GM18498 (cell line): ENCODE results near the gene CHKB.
"Not testable (repeated sequence)": the region's sequence is repeated elsewhere in the genome, so short reads cannot be mapped to it uniquely, and the experiment has no call there.

Source experiments
- ATAC-seq: cut with Tn5 transposase; IDR thresholded peaks from one replicate; pipeline ENCODE4 v1.9.1; 2021; ENCODE audit warnings: mild to moderate bottlenecking, moderate library complexity; ENCODE audit not compliant: unreplicated experiment

Gene CHKB

DNA sequence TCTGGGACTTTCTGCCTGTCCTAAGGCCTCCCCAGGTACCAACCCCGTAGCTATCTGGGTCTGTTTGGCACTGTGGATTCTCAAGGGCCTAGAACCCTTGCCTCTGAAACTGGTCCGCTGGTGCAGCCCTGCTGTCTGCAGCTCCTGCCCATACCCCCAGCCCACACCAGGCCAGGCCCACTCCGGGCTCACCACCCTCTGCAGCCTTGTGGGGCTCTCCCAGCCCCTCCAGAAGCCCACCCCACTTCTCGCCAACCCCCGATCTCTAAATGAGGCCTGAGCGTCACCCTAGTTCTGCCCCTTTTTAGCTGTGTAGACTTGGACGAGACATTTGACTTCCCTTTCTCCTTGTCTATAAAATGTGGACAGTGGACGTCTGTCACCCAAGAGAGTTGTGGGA lies 32.3 kb downstream of the CHKB start:
- no peak for ATAC-seq

DNA sequence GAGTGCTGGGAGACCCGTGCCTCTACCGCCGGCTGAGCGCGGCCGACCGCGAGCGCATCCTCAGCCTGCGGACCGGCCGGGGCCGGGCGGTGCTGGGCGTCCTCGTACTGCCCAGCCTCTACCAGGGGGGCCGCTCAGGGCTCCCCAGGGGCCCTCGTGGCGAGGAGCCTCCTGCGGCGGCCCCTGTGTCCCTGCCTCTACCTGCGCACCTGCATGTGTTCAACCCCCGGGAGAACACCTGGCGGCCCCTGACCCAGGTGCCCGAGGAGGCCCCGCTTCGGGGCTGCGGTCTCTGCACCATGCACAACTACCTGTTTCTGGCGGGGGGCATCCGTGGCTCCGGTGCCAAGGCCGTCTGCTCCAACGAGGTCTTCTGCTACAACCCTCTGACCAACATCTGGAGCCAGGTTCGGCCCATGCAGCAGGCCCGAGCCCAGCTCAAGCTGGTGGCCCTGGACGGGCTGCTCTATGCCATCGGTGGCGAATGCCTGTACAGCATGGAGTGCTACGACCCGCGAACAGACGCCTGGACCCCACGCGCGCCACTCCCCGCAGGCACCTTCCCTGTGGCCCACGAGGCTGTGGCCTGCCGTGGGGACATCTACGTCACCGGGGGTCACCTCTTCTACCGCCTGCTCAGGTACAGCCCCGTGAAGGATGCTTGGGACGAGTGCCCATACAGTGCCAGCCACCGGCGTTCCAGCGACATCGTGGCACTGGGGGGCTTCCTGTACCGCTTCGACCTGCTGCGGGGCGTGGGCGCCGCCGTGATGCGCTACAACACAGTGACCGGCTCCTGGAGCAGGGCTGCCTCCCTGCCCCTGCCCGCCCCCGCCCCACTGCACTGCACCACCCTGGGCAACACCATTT lies 33.5 kb downstream of the CHKB start:
- ATAC-seq, result no peak

DNA sequence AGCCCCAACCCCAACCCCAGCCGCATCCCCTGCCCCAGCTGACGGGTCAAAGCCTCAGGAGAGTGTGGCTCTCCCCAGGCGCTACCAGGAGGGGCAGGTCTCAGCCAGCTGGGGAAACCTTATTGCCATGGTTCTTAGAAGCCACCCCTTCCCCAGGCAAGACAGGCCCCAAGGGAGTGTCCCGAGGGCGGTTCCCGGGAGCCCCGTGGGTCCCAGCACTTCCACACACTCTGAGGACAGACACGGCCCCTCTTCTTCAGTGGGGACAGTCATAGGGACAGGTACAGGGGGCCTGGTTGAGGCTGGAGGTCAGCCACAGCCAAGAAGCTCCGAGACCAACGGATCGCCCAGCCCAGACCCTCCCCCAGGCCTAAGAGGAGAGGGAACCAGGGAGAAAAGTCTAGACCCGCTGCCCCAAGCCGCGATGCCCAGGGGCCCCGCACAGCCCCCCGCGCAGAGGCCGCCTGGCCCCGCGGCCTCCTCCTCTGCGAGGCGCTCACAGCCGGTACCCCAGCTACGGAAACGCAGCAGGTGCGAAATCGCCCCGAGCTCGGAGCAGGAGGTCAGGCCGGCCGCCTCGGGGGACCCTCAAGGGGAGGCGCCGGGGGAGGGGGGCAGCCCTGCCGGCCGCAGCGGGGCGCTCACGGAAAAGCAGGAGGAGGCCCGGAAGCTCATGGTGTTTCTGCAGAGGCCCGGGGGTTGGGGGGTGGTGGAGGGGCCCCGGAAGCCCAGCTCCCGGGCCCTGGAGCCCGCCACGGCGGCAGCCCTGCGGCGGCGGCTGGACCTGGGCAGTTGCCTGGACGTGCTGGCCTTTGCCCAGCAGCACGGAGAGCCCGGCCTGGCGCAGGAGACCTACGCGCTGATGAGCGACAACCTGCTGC lies 34.4 kb downstream of the CHKB start:
- ATAC-seq, result no peak

DNA sequence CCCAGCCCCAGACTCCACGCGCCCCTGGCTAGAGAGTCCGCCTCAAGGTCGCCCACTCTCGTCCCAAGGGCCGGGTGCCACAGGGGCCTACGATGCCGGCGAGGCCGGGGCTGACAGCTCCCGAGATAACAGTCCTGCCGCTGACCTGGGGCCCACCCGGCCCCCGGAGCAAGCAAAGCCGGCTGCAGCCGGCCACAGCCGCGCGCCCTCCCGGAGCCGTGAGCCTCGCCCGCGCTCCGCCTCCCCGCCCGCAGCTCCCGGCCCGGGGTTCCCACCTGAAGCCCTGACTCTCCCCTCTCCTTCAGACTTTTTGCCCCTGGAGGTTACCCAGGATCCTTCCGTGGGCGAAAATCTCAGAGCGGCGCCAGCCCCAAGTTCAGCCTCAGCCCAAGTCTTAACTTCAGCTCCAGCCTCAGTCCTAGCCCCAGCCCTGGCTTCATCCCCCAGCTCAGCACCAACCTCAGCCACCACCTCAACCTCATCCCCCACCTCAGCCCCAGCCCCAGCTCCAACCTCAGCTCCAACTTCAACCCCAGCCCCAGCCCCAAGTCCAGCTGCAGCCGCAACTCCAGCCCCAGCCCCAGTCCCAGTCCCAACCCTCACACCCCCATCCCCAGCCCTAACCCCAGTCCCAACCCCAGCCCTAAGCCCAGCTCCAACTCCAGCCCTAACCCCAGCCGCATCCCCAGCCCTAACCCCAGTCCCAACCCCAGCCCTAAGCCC lies 35.2 kb downstream of the CHKB start:
- ATAC-seq, result no peak

- ATAC-seq, result no peak
These were observed 36.1 kb downstream of the CHKB start for GRCh38 chr22:50546326-50547262.

- ATAC-seq, result no peak
These were observed 36.9 kb downstream of the CHKB start, which contains the start of gene KLHDC7B for GRCh38 chr22:50545522-50546325. Gene KLHDC7B, plus strand, starts transcription at chr22:50545899. Its CDS starts 345 bp downstream, at chr22:50546244.

- no peak for ATAC-seq
These were observed 37.8 kb downstream of the CHKB start for GRCh38 chr22:50544746-50545253.

- no peak for ATAC-seq
These were observed 38.4 kb downstream of the CHKB start for GRCh38 chr22:50544078-50544745.

DNA sequence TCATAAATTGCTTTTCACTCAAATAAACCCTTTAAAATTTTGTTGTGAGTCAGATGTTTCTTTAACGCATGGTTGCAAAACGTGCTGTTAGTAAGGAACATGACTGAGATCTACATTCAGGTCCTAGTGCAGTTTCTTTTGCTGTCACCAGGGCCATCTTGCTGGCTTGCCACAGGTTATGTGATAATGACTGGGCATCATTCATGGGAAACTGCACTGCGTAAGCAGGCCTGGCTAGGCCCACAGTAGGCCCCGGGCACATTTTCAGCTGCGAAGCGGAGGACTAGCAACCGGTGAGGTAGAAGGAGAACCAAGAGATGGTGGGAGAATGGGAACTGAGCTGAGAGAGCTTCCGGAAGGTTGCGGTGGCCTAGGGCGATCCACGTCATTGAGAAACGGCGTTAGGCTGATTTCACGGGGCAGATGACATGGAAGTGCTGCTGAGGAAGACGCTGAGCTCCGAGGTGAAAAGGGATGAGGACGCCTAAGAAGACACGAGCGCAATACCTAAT lies 40.2 kb downstream of the CHKB start:
- no peak for ATAC-seq

GRCh38 chr22:50541667-50542026 lies 41.0 kb downstream of the CHKB start:
- peak; percentile 28 for ATAC-seq

- ATAC-seq, result no peak
These were observed 42.3 kb downstream of the CHKB start for GRCh38 chr22:50540381-50540780.

- ATAC-seq, result no peak
These were observed 44.9 kb downstream of the CHKB start for GRCh38 chr22:50537765-50538164.

DNA sequence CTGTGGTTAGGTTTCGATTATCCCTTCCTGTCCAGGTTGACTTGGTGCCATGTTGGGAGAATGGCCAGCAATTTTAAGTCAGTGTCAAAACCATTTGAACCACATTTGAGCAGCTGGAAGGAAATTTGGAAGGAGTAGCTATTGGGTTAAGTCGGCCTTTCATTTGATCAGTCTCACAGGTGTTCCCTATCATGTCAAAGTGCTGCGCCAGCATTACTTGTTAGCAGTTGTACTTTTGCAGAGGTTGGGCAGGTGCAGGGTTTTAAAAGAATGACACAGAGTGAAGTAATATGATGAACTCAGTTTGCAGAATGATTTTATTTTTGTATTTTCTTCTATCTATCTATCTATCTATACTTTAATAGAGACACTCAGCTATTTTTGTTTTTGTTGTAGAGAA lies 46.4 kb downstream of the CHKB start:
- ATAC-seq, result no peak

GRCh38 chr22:50535113-50535512 lies 47.5 kb downstream of the CHKB start:
- ATAC-seq, result no peak

DNA sequence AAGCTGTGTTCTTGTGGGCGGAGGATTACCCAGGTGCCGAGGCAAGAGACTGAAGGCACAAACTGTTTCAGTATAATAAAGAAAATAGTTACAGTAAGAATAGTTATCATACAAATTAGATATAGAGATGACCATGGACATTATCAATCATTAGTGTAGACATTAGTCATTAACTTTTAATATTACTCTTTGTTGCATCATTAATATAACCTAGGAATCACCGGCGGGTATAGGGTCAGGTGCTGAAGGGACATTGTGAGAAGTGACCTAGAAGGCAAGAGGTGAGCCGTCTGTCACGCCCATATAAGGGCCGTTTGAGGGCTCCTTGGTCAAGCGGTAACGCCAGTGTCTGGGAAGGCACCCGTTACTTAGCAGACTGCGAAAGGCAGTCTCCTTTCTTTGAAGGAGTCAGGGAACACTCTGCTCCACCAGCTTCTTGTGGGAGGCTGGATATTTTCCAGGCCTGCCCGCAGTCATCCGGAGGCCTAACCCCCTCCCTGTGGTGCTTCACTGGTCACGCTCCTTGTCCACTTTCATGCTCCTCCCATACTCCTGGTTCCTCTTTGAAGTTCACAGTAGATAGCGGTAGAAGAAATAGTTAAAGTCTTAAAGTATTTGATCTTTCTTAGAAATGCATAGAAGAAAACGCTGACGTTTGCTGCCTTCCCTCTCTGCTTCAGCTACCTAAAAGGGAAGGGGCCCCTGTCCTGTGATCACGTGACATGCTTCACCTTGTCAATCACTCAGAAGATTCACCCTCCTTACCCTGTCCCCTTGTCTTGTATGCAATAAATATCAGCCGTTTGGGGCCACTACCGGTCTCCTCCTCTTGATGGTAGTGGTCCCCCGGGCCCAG lies 48.6 kb downstream of the CHKB start:
- ATAC-seq, result not testable (repeated sequence)

GRCh38 chr22:50532824-50533796 lies 49.5 kb downstream of the CHKB start:
- no peak for ATAC-seq
